Prostate gland (tissue), 2 donors: Measurements from ENCODE around the gene CSNK1G3.

Experiments
- POLR2A ChIP-seq: fragments of 450-650 bp; IDR thresholded peaks from one replicate; pipeline ENCODE4 v1.6.1; 2016; ENCODE audit warnings: antibody characterized with exemption, mild to moderate bottlenecking
- POLR2AphosphoS5 ChIP-seq: sonication (generic); formaldehyde crosslinking; IDR thresholded peaks from one replicate; pipeline ENCODE4 v1.6.1; 2017; ENCODE audit warnings: antibody characterized with exemption
- TF ChIP-seq, protein P1 (sequence below), 4 experiments: fragments of 200-600 bp in 2 of 4; fragments of 450-650 bp in 2 of 4; sonication (generic) in 2 of 4; IDR thresholded peaks; 1 replicate in 3 of 4; 2 replicates in 1 of 4; pipeline ENCODE4 v1.5.1; 2016 to 2019; ENCODE audit warnings: antibody characterized with exemption in 4 of 4, mild to moderate bottlenecking in 2 of 4, moderate library complexity in 2 of 4

DNA sequence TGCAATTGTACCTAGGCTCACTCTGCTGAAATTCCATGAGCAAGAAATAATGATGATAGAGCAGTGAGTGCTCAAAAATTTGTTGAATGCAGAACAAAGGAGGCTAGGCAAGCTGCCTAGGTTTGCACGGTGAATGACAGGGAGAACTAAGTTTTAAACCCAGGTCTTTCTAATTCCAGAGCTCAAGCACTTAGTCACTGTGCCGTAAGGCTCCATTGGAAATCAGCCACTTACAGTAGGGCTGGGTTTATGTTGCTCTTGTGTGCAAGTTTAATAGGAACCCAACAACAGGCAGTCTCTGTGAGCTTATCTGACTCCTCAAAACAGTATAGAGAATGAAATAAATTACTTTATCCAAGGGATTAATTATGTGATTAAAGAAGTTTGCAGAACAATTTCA, 147.0 kb downstream of the CSNK1G3 start:
- TF ChIP-seq, protein P1, sequence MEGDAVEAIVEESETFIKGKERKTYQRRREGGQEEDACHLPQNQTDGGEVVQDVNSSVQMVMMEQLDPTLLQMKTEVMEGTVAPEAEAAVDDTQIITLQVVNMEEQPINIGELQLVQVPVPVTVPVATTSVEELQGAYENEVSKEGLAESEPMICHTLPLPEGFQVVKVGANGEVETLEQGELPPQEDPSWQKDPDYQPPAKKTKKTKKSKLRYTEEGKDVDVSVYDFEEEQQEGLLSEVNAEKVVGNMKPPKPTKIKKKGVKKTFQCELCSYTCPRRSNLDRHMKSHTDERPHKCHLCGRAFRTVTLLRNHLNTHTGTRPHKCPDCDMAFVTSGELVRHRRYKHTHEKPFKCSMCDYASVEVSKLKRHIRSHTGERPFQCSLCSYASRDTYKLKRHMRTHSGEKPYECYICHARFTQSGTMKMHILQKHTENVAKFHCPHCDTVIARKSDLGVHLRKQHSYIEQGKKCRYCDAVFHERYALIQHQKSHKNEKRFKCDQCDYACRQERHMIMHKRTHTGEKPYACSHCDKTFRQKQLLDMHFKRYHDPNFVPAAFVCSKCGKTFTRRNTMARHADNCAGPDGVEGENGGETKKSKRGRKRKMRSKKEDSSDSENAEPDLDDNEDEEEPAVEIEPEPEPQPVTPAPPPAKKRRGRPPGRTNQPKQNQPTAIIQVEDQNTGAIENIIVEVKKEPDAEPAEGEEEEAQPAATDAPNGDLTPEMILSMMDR (IDR thresholded peaks at IDR 0.05): no peak
- TF ChIP-seq POLR2A (no peak), POLR2AphosphoS5 (no peak)
